ENCODE measurements around the gene TBXT.

Gene TBXT

DNA sequence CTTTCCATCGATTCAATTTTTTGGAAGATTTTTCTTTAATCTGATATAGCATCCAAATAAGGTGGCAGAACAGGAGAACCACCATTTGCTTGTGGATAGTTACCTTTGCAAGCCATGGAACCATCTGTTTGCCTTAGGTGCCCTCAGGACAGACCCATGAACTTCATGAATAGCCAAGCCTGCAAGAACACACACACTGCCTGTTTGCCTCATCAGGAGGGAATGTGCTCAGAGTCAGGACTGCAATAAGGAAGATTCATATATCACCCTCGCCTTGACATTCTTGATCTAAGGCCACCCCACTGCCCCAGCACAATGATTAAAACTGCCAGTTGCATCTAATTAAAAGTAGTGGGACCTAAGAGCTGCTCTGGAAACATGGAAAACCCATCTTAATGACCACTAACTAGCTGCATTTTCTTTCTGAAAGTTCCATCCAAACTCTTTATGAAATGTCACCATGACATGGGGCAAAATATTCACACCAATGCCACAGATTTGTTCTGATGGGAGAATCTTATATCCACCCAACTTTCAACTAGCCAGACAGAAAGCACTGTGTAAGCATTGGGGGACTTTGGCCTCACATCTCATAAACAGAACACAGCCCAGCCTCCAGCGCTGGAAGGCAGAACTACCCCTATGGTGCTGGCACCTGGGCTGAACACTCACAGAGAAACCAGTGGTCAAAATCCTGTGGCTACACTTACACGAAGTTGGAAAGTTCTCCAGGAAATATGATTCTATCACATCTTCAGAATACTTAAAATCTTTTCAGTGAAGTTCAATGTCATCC, 48.3 kb downstream of the TBXT start:
- no peaks in the 10 kb centered on the region for H3K9me3 ChIP-seq (ENCODE audit: severe bottlenecking)
- H3K36me3 ChIP-seq: no peaks in the 10 kb centered on the region
- H3K4me3 ChIP-seq (ENCODE audit: low read depth, low read length): no peak overlapping the region
- no peak for DNase-seq
- H3K27ac ChIP-seq: no peak overlapping the region
- H3K27me3 ChIP-seq (ENCODE audit: insufficient read depth, low read depth, severe bottlenecking): peaks cover 69% of the 10 kb centered on the region
- TF ChIP-seq, protein P1, sequence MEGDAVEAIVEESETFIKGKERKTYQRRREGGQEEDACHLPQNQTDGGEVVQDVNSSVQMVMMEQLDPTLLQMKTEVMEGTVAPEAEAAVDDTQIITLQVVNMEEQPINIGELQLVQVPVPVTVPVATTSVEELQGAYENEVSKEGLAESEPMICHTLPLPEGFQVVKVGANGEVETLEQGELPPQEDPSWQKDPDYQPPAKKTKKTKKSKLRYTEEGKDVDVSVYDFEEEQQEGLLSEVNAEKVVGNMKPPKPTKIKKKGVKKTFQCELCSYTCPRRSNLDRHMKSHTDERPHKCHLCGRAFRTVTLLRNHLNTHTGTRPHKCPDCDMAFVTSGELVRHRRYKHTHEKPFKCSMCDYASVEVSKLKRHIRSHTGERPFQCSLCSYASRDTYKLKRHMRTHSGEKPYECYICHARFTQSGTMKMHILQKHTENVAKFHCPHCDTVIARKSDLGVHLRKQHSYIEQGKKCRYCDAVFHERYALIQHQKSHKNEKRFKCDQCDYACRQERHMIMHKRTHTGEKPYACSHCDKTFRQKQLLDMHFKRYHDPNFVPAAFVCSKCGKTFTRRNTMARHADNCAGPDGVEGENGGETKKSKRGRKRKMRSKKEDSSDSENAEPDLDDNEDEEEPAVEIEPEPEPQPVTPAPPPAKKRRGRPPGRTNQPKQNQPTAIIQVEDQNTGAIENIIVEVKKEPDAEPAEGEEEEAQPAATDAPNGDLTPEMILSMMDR (IDR thresholded peaks at IDR 0.05; ENCODE audit: low read depth, low read length): no peak

DNA sequence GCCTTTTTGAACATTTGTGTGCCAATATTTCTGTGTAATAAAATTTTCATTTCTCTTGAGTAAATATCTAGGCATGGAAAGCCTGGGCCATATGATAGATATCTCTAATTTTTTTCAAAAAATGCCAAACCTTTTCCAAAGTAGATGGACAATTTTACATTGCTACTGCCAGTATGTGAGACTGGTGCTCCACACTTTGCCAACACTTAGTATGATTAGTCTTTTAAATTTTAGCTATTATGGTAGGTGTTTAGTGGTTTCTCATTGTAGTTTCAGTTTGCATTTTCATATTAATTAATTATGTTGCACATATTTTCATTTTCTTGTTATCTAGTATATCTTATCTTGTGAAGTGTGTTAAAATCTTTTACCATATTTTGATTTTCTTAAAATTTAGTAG, 52.0 kb downstream of the TBXT start:
- no peak overlapping the region for H3K27ac ChIP-seq
- peaks cover 2% of the 10 kb centered on the region for H3K9me3 ChIP-seq (ENCODE audit: severe bottlenecking)
- no peak overlapping the region for H3K4me3 ChIP-seq (ENCODE audit: low read depth, low read length)
- no peaks in the 10 kb centered on the region for H3K36me3 ChIP-seq
- TF ChIP-seq, protein P1 (IDR thresholded peaks at IDR 0.05; ENCODE audit: low read depth, low read length): no peak
- DNase-seq: no peak
- H3K27me3 ChIP-seq (ENCODE audit: insufficient read depth, low read depth, severe bottlenecking): peaks cover 76% of the 10 kb centered on the region

DNA sequence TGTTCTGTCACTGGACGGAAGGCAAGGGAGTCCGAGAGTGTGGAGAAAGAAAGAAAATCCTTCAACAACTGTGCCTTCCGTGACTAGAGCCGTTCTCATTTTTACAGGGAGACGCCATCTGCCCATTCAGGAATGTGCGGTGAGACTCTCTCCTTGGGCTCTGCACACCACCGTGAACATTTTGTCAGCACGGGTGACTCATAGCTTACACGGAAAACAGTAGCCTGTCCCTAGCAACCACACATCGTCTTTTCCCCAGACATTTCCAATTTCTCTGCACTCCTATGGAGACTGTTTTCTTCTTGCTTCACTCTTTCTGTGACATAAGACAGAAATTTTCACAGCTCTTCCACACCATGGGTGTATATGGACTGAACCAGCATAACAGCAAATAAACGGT, 55.1 kb downstream of the TBXT start:
- no peak for DNase-seq
- H3K27ac ChIP-seq: no peak overlapping the region

GRCh38 chr6:166109608-166110007, 58.0 kb downstream of the TBXT start:
- TF ChIP-seq, protein P1 (IDR thresholded peaks at IDR 0.05; ENCODE audit: low read depth, low read length): no peak
- no peak for DNase-seq

More for the DNA sequence above, 55.1 kb downstream of the TBXT start:
- no peaks in the 10 kb centered on the region for H3K36me3 ChIP-seq
- no peak overlapping the region for H3K4me3 ChIP-seq (ENCODE audit: low read depth, low read length)
- H3K9me3 ChIP-seq (ENCODE audit: severe bottlenecking): peaks cover 2% of the 10 kb centered on the region
- H3K27me3 ChIP-seq (ENCODE audit: insufficient read depth, low read depth, severe bottlenecking): peaks cover 84% of the 10 kb centered on the region
- TF ChIP-seq, protein P1 (IDR thresholded peaks at IDR 0.05; ENCODE audit: low read depth, low read length): no peak

More at GRCh38 chr6:166109608-166110007, 58.0 kb downstream of the TBXT start:
- H3K36me3 ChIP-seq: no peaks in the 10 kb centered on the region
- H3K27ac ChIP-seq: no peak overlapping the region
- peaks cover 2% of the 10 kb centered on the region for H3K9me3 ChIP-seq (ENCODE audit: severe bottlenecking)
- H3K27me3 ChIP-seq (ENCODE audit: insufficient read depth, low read depth, severe bottlenecking): peaks cover 95% of the 10 kb centered on the region
- H3K4me3 ChIP-seq (ENCODE audit: low read depth, low read length): no peak overlapping the region

Data from WERI-Rb-1 (cell line).